H1 (cell line): ENCODE measurements around the gene SENP6. TPM values are rescaled to one million over a fixed set of nuclear protein-coding genes. Genes with fewer than 3 reads are reported as not detected.

ENCODE experiments used
- CEBPB ChIP-seq: IDR thresholded peaks from 2 replicates; pipeline ENCODE4 v1.6.1; 2012; ENCODE audit warnings: low read depth, low read length
- CHD2 ChIP-seq: IDR thresholded peaks from 2 replicates; pipeline ENCODE4 v1.6.1; 2012; ENCODE audit warnings: low read length, improper control_type of control experiment
- EZH2 ChIP-seq: fragments of 200-600 bp; sonication (generic); IDR thresholded peaks from 2 replicates; pipeline ENCODE4 v1.7.1; 2012; ENCODE audit warnings: low read depth, mild to moderate bottlenecking, moderate library complexity, low read length, inconsistent platforms; ENCODE audit not compliant: severe bottlenecking
- SIN3A ChIP-seq, 2 experiments: IDR thresholded peaks in 1 of 2; conservative IDR thresholded peaks in 1 of 2; 2 replicates each; pipeline ENCODE4 v1.6.1; 2011 to 2012; ENCODE audit warnings: low read length in 2 of 2, improper control_type of control experiment in 1 of 2, low read depth in 1 of 2, mild to moderate bottlenecking in 1 of 2
- TAF1 ChIP-seq: IDR thresholded peaks from 2 replicates; pipeline ENCODE4 v1.6.1; 2011; ENCODE audit warnings: mild to moderate bottlenecking, low read depth, low read length
- polyA plus RNA-seq, 7 experiments: library from polyadenylated mRNA; depleted of rRNA in 3 of 7; stranded (reverse) in 5 of 7; unstranded in 2 of 7; fragments of >200 nt in 5 of 7; fragments of 200-250 nt in 2 of 7; gene quantifications; 1 replicate in 5 of 7; 2 replicates in 1 of 7; 4 replicates in 1 of 7; pipeline versions ENCODE4 v1.2.1 to v1.2.3, GENCODE V29; 2011 to 2013; ENCODE audit warnings: missing spikeins in 2 of 7, mixed read lengths in 2 of 7
- total RNA-seq: library from RNA; stranded (reverse); fragmentation: NEBNext Ultra II Directional; extraction: Animal tissue kit (Norgen Biotek cat#: 25700); gene quantifications from 2 replicates; pipeline ENCODE4 v1.2.1, GENCODE V29; 2021
- TF ChIP-seq, protein P1 (sequence below): IDR thresholded peaks from 2 replicates; pipeline ENCODE4 v1.6.1; 2011; ENCODE audit warnings: low read length, improper control_type of control experiment
- TF ChIP-seq, protein P2 (sequence below): fragments of 300-600 bp; sonication (generic); IDR thresholded peaks from 2 replicates; pipeline ENCODE4 v1.7.1; 2012; ENCODE audit warnings: low read length, moderate library complexity, mild to moderate bottlenecking, inconsistent platforms; ENCODE audit not compliant: insufficient replicate concordance
- TF ChIP-seq, protein P3 (sequence below): IDR thresholded peaks from 2 replicates; pipeline ENCODE4 v1.6.1; 2011; ENCODE audit warnings: low read depth, mild to moderate bottlenecking, low read length; ENCODE audit not compliant: insufficient read depth

The SENP6 gene
- total and polyA plus RNA-seq, 2 of the 8 experiments (the other 6 are each of a cell fraction or from before 2014, with no cell fraction given): 13.8 to 103 TPM

DNA sequence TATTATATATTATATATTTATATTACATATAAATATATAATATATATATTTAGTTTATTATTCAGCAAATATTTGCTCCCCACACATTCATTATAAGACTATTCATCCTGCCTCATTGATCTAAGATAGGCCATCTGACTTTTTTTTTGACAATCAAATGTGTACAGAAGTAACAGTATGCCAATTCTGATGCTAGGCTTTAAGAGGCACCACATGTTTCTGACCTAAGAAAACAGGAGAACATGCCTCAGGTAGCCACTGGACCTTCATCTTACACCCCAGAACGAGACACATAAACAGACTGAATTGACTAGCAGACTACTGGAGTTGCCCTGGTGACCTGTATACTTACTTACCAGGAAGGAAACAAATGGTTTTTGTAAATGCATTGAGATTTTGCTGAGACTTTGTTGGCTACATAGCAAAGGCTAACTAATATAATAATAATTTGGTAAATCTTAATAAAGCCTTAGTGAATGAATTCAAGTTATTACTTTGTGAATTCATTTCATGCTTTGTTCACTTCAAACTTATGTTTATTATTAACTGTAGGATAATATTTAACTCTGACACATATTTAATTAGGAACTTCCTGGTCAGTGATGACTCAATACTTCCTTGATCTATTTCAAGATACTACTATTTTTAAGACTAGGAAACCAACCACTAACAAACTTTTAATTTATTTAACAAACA lies 134.0 kb downstream of the SENP6 start (continued):
- TF ChIP-seq, protein P1, sequence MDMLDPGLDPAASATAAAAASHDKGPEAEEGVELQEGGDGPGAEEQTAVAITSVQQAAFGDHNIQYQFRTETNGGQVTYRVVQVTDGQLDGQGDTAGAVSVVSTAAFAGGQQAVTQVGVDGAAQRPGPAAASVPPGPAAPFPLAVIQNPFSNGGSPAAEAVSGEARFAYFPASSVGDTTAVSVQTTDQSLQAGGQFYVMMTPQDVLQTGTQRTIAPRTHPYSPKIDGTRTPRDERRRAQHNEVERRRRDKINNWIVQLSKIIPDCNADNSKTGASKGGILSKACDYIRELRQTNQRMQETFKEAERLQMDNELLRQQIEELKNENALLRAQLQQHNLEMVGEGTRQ: no peak
- no peak for TF ChIP-seq SIN3A (conservative IDR thresholded peaks at IDR 0.05 in 1 of 2, IDR thresholded peaks at IDR 0.05 in 1 of 2; ENCODE audit: low read depth in 1 of 2, low read length in 2 of 2)
- TF ChIP-seq EZH2: no peak
- TF ChIP-seq, protein P2, sequence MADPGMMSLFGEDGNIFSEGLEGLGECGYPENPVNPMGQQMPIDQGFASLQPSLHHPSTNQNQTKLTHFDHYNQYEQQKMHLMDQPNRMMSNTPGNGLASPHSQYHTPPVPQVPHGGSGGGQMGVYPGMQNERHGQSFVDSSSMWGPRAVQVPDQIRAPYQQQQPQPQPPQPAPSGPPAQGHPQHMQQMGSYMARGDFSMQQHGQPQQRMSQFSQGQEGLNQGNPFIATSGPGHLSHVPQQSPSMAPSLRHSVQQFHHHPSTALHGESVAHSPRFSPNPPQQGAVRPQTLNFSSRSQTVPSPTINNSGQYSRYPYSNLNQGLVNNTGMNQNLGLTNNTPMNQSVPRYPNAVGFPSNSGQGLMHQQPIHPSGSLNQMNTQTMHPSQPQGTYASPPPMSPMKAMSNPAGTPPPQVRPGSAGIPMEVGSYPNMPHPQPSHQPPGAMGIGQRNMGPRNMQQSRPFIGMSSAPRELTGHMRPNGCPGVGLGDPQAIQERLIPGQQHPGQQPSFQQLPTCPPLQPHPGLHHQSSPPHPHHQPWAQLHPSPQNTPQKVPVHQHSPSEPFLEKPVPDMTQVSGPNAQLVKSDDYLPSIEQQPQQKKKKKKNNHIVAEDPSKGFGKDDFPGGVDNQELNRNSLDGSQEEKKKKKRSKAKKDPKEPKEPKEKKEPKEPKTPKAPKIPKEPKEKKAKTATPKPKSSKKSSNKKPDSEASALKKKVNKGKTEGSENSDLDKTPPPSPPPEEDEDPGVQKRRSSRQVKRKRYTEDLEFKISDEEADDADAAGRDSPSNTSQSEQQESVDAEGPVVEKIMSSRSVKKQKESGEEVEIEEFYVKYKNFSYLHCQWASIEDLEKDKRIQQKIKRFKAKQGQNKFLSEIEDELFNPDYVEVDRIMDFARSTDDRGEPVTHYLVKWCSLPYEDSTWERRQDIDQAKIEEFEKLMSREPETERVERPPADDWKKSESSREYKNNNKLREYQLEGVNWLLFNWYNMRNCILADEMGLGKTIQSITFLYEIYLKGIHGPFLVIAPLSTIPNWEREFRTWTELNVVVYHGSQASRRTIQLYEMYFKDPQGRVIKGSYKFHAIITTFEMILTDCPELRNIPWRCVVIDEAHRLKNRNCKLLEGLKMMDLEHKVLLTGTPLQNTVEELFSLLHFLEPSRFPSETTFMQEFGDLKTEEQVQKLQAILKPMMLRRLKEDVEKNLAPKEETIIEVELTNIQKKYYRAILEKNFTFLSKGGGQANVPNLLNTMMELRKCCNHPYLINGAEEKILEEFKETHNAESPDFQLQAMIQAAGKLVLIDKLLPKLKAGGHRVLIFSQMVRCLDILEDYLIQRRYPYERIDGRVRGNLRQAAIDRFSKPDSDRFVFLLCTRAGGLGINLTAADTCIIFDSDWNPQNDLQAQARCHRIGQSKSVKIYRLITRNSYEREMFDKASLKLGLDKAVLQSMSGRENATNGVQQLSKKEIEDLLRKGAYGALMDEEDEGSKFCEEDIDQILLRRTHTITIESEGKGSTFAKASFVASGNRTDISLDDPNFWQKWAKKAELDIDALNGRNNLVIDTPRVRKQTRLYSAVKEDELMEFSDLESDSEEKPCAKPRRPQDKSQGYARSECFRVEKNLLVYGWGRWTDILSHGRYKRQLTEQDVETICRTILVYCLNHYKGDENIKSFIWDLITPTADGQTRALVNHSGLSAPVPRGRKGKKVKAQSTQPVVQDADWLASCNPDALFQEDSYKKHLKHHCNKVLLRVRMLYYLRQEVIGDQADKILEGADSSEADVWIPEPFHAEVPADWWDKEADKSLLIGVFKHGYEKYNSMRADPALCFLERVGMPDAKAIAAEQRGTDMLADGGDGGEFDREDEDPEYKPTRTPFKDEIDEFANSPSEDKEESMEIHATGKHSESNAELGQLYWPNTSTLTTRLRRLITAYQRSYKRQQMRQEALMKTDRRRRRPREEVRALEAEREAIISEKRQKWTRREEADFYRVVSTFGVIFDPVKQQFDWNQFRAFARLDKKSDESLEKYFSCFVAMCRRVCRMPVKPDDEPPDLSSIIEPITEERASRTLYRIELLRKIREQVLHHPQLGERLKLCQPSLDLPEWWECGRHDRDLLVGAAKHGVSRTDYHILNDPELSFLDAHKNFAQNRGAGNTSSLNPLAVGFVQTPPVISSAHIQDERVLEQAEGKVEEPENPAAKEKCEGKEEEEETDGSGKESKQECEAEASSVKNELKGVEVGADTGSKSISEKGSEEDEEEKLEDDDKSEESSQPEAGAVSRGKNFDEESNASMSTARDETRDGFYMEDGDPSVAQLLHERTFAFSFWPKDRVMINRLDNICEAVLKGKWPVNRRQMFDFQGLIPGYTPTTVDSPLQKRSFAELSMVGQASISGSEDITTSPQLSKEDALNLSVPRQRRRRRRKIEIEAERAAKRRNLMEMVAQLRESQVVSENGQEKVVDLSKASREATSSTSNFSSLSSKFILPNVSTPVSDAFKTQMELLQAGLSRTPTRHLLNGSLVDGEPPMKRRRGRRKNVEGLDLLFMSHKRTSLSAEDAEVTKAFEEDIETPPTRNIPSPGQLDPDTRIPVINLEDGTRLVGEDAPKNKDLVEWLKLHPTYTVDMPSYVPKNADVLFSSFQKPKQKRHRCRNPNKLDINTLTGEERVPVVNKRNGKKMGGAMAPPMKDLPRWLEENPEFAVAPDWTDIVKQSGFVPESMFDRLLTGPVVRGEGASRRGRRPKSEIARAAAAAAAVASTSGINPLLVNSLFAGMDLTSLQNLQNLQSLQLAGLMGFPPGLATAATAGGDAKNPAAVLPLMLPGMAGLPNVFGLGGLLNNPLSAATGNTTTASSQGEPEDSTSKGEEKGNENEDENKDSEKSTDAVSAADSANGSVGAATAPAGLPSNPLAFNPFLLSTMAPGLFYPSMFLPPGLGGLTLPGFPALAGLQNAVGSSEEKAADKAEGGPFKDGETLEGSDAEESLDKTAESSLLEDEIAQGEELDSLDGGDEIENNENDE: no peak
- TF ChIP-seq, protein P3, sequence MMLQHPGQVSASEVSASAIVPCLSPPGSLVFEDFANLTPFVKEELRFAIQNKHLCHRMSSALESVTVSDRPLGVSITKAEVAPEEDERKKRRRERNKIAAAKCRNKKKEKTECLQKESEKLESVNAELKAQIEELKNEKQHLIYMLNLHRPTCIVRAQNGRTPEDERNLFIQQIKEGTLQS: no peak
- TF ChIP-seq TAF1: no peak
- no peak for TF ChIP-seq CHD2
- TF ChIP-seq CEBPB: no peak
